Measurements from ENCODE around the gene C6orf62.
A peak's percentile ranks its signal among the peaks of the same experiment; 100 is the strongest.
"Not testable (repeated sequence)": the region's sequence is repeated elsewhere in the genome, so short reads cannot be mapped to it uniquely, and the experiment has no call there.

C6orf62 gene

GRCh38 chr6:24740861-24741260, 21.9 kb upstream of the C6orf62 start:
- Histone ChIP-seq H3K4me3 (ENCODE audit: low read length) (no peak overlapping the region), H3K4me1 (ENCODE audit: control insufficient read depth, insufficient read depth, low read length) (peaks cover 33% of the 10 kb centered on the region), H3K9ac (ENCODE audit: low read depth, low read length) (no peak overlapping the region), H3K4me2 (ENCODE audit: low read length) (peak overlapping the region; percentile 31), H3K27me3 (ENCODE audit: control insufficient read depth, insufficient read depth, low read length) (no peaks in the 10 kb centered on the region), H3K36me3 (ENCODE audit: insufficient read depth, low read length) (no peaks in the 10 kb centered on the region), H3K9me3 (replicated peaks; ENCODE audit: low read length) (no peaks in the 10 kb centered on the region)

DNA sequence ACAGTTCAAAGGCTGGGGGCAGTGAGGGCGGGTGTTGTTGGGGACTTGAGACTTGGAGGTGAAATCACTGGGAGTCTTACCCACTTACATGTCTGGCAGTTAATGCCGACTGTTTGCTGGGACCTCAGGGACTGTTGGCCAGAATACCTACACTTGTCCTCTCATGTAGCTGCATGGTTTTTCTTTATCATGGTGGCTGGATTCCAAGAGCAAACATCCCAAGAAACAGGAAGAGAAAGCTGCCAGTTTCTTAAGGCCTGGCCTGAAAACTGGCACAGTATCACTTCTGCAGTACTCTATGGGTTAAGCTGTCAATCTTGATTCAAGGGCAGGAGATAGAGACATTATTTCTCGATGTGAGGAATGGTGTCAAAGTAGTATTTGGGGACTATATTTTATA, 19.8 kb upstream of the C6orf62 start:
- H3K9me3 ChIP-seq (replicated peaks; ENCODE audit: low read length): no peaks in the 10 kb centered on the region

DNA sequence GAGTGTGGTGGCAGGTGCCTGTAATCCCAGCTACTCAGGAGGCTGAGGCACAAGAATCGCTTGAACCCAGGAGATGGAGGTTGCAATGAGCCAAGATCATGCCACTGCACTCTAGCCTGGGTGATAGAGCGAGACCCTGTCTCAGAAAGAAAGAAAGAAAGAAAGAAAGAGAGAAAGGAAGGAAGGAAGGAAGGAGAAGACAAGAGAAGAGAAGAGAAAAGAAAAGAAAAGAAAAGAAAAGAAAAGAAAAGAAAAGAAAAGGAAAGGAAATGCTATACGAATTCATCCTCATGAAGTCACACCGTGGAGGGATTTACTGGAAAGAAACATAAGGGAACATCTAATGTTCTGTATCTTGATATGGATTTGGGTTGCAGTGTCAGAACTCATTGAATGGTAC, 15.8 kb upstream of the C6orf62 start:
- H3K4me3 ChIP-seq (ENCODE audit: low read length); H3K9me3 ChIP-seq (replicated peaks; ENCODE audit: low read length); H3K36me3 ChIP-seq (ENCODE audit: insufficient read depth, low read length); H3K27me3 ChIP-seq (ENCODE audit: control insufficient read depth, insufficient read depth, low read length); H3K4me1 ChIP-seq (ENCODE audit: control insufficient read depth, insufficient read depth, low read length); H3K9ac ChIP-seq (ENCODE audit: low read depth, low read length); H3K4me2 ChIP-seq (ENCODE audit: low read length): not testable (repeated sequence)

More for the DNA sequence above, 19.8 kb upstream of the C6orf62 start:
- Histone ChIP-seq H3K36me3 (ENCODE audit: insufficient read depth, low read length) (no peaks in the 10 kb centered on the region), H3K4me1 (ENCODE audit: control insufficient read depth, insufficient read depth, low read length) (peaks cover 26% of the 10 kb centered on the region), H3K27me3 (ENCODE audit: control insufficient read depth, insufficient read depth, low read length) (no peaks in the 10 kb centered on the region), H3K4me2 (ENCODE audit: low read length) (no peak overlapping the region), H3K4me3 (ENCODE audit: low read length) (no peak overlapping the region), H3K9ac (ENCODE audit: low read depth, low read length) (no peak overlapping the region)

GRCh38 chr6:24734166-24734565, 15.2 kb upstream of the C6orf62 start:
- H3K4me2 ChIP-seq (ENCODE audit: low read length): no peak overlapping the region
- no peaks in the 10 kb centered on the region for H3K27me3 ChIP-seq (ENCODE audit: control insufficient read depth, insufficient read depth, low read length)
- H3K9me3 ChIP-seq (replicated peaks; ENCODE audit: low read length): no peaks in the 10 kb centered on the region
- no peaks in the 10 kb centered on the region for H3K36me3 ChIP-seq (ENCODE audit: insufficient read depth, low read length)
- no peak overlapping the region for H3K4me3 ChIP-seq (ENCODE audit: low read length)
- no peaks in the 10 kb centered on the region for H3K4me1 ChIP-seq (ENCODE audit: control insufficient read depth, insufficient read depth, low read length)
- H3K9ac ChIP-seq (ENCODE audit: low read depth, low read length): no peak overlapping the region

DNA sequence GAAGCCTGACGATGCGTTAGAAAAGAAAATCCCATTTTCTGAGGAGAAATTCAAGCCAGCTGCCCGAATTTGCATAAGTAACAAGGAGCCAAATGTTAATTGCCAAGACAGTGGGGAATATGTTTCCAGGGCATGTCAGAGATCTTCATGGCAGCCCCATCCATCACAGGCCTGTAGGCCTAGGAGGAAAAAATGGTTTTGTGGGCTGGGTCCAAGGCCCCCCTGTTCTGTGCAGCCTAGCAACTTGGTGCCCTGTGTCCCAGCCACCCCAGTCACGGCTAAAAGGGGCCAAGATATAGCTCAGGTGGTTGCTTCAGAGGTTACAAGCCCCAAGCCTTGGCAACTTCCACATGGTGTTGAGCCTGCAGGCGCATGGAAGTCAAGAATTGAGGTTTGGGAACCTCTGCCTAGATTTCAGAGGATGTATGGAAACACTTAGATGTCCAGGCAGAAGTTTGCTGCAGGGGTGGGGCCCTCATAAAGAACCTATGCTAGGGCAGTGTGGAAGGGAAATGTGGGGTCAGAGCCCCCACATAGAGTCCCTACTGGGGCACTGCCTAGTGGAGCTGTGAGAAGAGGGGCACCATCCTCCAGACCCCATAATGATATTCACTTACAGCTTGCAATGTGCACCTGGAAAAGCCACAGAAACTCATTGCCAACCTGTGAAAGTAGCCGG, 12.6 kb upstream of the C6orf62 start:
- H3K9ac ChIP-seq (ENCODE audit: low read depth, low read length); H3K4me2 ChIP-seq (ENCODE audit: low read length); H3K4me3 ChIP-seq (ENCODE audit: low read length); H3K36me3 ChIP-seq (ENCODE audit: insufficient read depth, low read length); H3K4me1 ChIP-seq (ENCODE audit: control insufficient read depth, insufficient read depth, low read length); H3K27me3 ChIP-seq (ENCODE audit: control insufficient read depth, insufficient read depth, low read length); H3K9me3 ChIP-seq (replicated peaks; ENCODE audit: low read length): not testable (repeated sequence)

GRCh38 chr6:24730653-24731052, 11.7 kb upstream of the C6orf62 start:
- H3K4me1 ChIP-seq (ENCODE audit: control insufficient read depth, insufficient read depth, low read length); H3K36me3 ChIP-seq (ENCODE audit: insufficient read depth, low read length); H3K4me3 ChIP-seq (ENCODE audit: low read length); H3K9me3 ChIP-seq (replicated peaks; ENCODE audit: low read length); H3K9ac ChIP-seq (ENCODE audit: low read depth, low read length); H3K27me3 ChIP-seq (ENCODE audit: control insufficient read depth, insufficient read depth, low read length); H3K4me2 ChIP-seq (ENCODE audit: low read length): not testable (repeated sequence)

DNA sequence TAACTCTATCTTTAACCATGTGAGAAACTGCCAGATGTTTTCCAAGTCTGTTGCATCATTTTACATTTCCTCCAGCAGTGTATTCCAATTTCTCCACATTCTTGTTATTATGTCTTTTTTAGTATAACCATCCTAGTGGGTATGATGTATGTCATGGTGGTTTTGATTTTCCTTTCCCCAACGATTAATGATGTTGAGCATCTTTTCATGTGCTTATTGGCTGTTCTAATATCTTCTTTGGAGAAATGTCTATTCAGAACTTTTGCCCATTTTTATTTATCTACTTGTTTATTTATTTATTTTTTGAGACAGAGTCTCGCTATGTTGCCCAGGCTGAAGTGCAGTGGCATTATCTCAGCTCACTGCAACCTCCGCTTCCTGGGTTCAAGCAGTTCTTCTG, 4.3 kb upstream of the C6orf62 start:
- Histone ChIP-seq H3K9me3 (replicated peaks; ENCODE audit: low read length) (no peaks in the 10 kb centered on the region), H3K36me3 (ENCODE audit: insufficient read depth, low read length) (peaks cover 14% of the 10 kb centered on the region), H3K4me1 (ENCODE audit: control insufficient read depth, insufficient read depth, low read length) (peaks cover 7% of the 10 kb centered on the region), H3K27me3 (ENCODE audit: control insufficient read depth, insufficient read depth, low read length) (no peaks in the 10 kb centered on the region), H3K4me3 (ENCODE audit: low read length) (no peak overlapping the region), H3K4me2 (ENCODE audit: low read length) (no peak overlapping the region), H3K9ac (ENCODE audit: low read depth, low read length) (no peak overlapping the region)

DNA sequence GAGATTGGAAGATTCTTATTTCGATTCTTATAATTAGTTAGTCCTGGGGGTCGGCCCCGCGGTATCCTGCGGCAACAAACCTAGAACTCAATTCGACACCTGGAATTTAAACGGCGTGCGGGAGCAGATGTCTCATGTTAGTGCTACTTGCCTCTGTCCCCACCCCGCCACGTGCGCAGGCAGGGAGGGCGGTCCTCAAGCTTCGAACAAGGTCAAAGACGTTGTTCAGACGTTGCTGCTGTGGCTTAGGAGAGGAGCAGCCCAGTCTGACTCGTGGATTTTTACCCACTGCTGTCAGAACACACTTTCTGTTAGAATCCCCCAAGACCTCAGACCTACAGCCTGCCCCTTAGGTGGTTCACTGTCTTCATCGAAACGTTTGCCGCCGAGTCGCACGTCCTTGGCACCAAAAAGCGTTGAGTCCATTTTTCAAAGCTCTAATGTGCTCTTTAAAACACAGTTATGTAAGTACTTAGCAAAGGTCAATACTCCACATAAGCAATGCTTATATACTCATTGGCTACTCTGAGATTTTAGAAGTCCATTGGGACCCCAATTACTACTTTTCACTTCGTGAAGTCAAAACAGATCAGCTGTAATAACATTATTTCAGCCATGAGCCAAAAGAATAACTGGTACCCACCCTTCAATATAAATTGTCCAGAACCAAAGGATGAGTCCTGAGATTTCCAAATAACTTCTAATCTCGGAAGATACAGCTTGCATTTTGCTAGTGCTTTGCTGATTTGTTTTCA, 2.7 kb upstream of the C6orf62 start:
- peaks cover 15% of the 10 kb centered on the region for H3K4me1 ChIP-seq (ENCODE audit: control insufficient read depth, insufficient read depth, low read length)
- H3K9ac ChIP-seq (ENCODE audit: low read depth, low read length): peak overlapping the region; percentile 100
- H3K36me3 ChIP-seq (ENCODE audit: insufficient read depth, low read length): peaks cover 28% of the 10 kb centered on the region
- H3K4me2 ChIP-seq (ENCODE audit: low read length): peak overlapping the region; percentile 92
- H3K4me3 ChIP-seq (ENCODE audit: low read length): peak overlapping the region; percentile 79
- H3K9me3 ChIP-seq (replicated peaks; ENCODE audit: low read length): no peaks in the 10 kb centered on the region
- no peaks in the 10 kb centered on the region for H3K27me3 ChIP-seq (ENCODE audit: control insufficient read depth, insufficient read depth, low read length)

- Histone ChIP-seq H3K27me3 (ENCODE audit: control insufficient read depth, insufficient read depth, low read length) (no peaks in the 10 kb centered on the region), H3K4me2 (ENCODE audit: low read length) (peak overlapping the region; percentile 92), H3K4me1 (ENCODE audit: control insufficient read depth, insufficient read depth, low read length) (peaks cover 23% of the 10 kb centered on the region), H3K36me3 (ENCODE audit: insufficient read depth, low read length) (peaks cover 36% of the 10 kb centered on the region), H3K9me3 (replicated peaks; ENCODE audit: low read length) (no peaks in the 10 kb centered on the region), H3K4me3 (ENCODE audit: low read length) (peak overlapping the region; percentile 98), H3K9ac (ENCODE audit: low read depth, low read length) (peak overlapping the region; percentile 100)
Observed at GRCh38 chr6:24720604-24721460, 1.9 kb upstream of the C6orf62 start.

DNA sequence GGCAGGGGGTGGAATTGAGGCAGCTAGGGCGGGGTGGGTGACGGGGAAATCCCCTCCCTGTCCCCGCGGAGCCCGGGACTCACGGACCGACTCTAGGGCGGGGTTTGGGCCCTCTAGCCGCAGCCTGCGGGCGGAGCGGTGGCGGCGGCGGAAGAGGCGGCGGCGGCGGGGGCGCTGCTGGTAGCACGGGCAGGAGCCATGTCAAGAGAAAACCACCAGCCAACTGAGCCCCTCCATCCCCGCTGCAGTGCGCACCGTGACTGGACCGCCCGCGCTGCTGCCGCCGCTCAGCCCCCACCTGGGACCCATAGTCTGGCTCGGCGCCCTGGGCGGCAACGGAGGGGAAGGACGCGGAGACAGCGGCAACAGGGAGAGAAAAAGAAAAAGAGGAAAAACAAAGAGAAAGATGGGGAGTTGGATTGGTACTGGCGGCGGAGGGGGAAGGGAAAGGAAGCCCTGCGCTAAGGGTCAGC, 1.2 kb upstream of the C6orf62 start:
- H3K9ac ChIP-seq (ENCODE audit: low read depth, low read length): peak overlapping the region; percentile 100
- peak overlapping the region; percentile 98 for H3K4me3 ChIP-seq (ENCODE audit: low read length)
- H3K4me2 ChIP-seq (ENCODE audit: low read length): peak overlapping the region; percentile 80
- H3K36me3 ChIP-seq (ENCODE audit: insufficient read depth, low read length): peaks cover 43% of the 10 kb centered on the region
- H3K4me1 ChIP-seq (ENCODE audit: control insufficient read depth, insufficient read depth, low read length): peaks cover 24% of the 10 kb centered on the region
- no peaks in the 10 kb centered on the region for H3K9me3 ChIP-seq (replicated peaks; ENCODE audit: low read length)
- no peaks in the 10 kb centered on the region for H3K27me3 ChIP-seq (ENCODE audit: control insufficient read depth, insufficient read depth, low read length)

- Histone ChIP-seq H3K9me3 (replicated peaks; ENCODE audit: low read length) (no peaks in the 10 kb centered on the region), H3K9ac (ENCODE audit: low read depth, low read length) (peak overlapping the region; percentile 100), H3K36me3 (ENCODE audit: insufficient read depth, low read length) (peaks cover 58% of the 10 kb centered on the region), H3K4me3 (ENCODE audit: low read length) (peak overlapping the region; percentile 98), H3K27me3 (ENCODE audit: control insufficient read depth, insufficient read depth, low read length) (no peaks in the 10 kb centered on the region), H3K4me2 (ENCODE audit: low read length) (peak overlapping the region; percentile 80), H3K4me1 (ENCODE audit: control insufficient read depth, insufficient read depth, low read length) (peaks cover 28% of the 10 kb centered on the region)
Observed at GRCh38 chr6:24718449-24719124, 367 bp downstream of the C6orf62 start.
